Suppressor macrophage (primary cell): ENCODE measurements around the gene ARV1.
A peak's percentile ranks its signal among the peaks of the same experiment; 100 is the strongest.
"Not testable (repeated sequence)": the region's sequence is repeated elsewhere in the genome, so short reads cannot be mapped to it uniquely, and the experiment has no call there.

Experiments used
- DNase-seq, 4 experiments: peaks; one replicate each; pipeline ENCODE4 v3.0.0-alpha.2; 2020 to 2022

Gene ARV1

GRCh38 chr1:230976825-230977747 is 1.8 kb upstream of the ARV1 start:
- DNase-seq, result peak in 3 of 4 experiments; percentile 43 to 58 (median 55)

GRCh38 chr1:230977761-230978490 is 968 bp upstream of the ARV1 start:
- DNase-seq, result peak; percentile 19 to 62 (median 42)

GRCh38 chr1:230979389-230979716 is 459 bp downstream of the ARV1 start:
- DNase-seq, result no peak

GRCh38 chr1:230979952-230980351 is 1.1 kb downstream of the ARV1 start:
- DNase-seq, result no peak

GRCh38 chr1:230982696-230983095 is 3.8 kb downstream of the ARV1 start:
- DNase-seq, result no peak

- no peak for DNase-seq
Observed at GRCh38 chr1:230983811-230984210, 4.9 kb downstream of the ARV1 start.

GRCh38 chr1:230984622-230985515 is 6.0 kb downstream of the ARV1 start:
- not testable (repeated sequence) for DNase-seq

- no peak for DNase-seq
Observed at GRCh38 chr1:230985711-230986110, 6.8 kb downstream of the ARV1 start.

GRCh38 chr1:230986976-230987375 is 8.1 kb downstream of the ARV1 start:
- no peak for DNase-seq

- no peak for DNase-seq
Observed at GRCh38 chr1:230987448-230987847, 8.6 kb downstream of the ARV1 start.

- DNase-seq, result no peak
Observed at GRCh38 chr1:230992100-230992774, 13.3 kb downstream of the ARV1 start.

GRCh38 chr1:230994860-230995259 is 16.0 kb downstream of the ARV1 start:
- DNase-seq, result no peak

- no peak for DNase-seq
Observed at GRCh38 chr1:231000201-231000600, 21.3 kb downstream of the ARV1 start.

- no peak for DNase-seq
Observed at GRCh38 chr1:231000639-231001038, 21.7 kb downstream of the ARV1 start.

GRCh38 chr1:231001892-231002291 is 23.0 kb downstream of the ARV1 start:
- no peak for DNase-seq

- not testable (repeated sequence) for DNase-seq
Observed at GRCh38 chr1:231007535-231007934, 28.6 kb downstream of the ARV1 start.

- no peak for DNase-seq
Observed at GRCh38 chr1:231011360-231011759, 32.5 kb downstream of the ARV1 start.

GRCh38 chr1:231011963-231012362 is 33.1 kb downstream of the ARV1 start:
- no peak for DNase-seq

GRCh38 chr1:231013391-231014015 is 34.6 kb downstream of the ARV1 start:
- DNase-seq, result no peak

- no peak for DNase-seq
Observed at GRCh38 chr1:231016234-231016633, 37.3 kb downstream of the ARV1 start.

- no peak for DNase-seq
Observed at GRCh38 chr1:231016966-231017365, 38.1 kb downstream of the ARV1 start.

- DNase-seq, result no peak
Observed at GRCh38 chr1:231019711-231020110, 40.8 kb downstream of the ARV1 start.
